ENCODE results near the gene NRG2. TPM values are rescaled to one million over a fixed set of nuclear protein-coding genes. Genes with fewer than 3 reads are reported as not detected.

Gene NRG2
- total RNA-seq, 1 experiment from 2014 or later: not detected

GRCh38 chr5:139961435-139962157 is 81.5 kb downstream of the NRG2 start:
- Histone ChIP-seq H3K27ac (ENCODE audit: low read length) (no peak overlapping the region), H3K4me1 (ENCODE audit: low read length) (no peaks in the 10 kb centered on the region), H3K9ac (ENCODE audit: low read length) (no peak overlapping the region), H3K9me3 (ENCODE audit: low read length) (no peaks in the 10 kb centered on the region), H3K9me2 (replicated peaks; ENCODE audit: insufficient read depth, low read length) (no peaks in the 10 kb centered on the region), H3K36me3 (ENCODE audit: insufficient read depth, low read length) (no peaks in the 10 kb centered on the region), H3K4me3 (ENCODE audit: low read length) (no peak overlapping the region), H2AFZ (ENCODE audit: low read length) (no peak overlapping the region), H3K79me2 (ENCODE audit: low read length) (no peaks in the 10 kb centered on the region), H3K27me3 (ENCODE audit: low read length) (no peaks in the 10 kb centered on the region), H4K20me1 (ENCODE audit: insufficient read depth, low read depth, low read length) (no peaks in the 10 kb centered on the region), H3K4me2 (ENCODE audit: low read depth, low read length, poor library complexity, severe bottlenecking) (no peak overlapping the region)
- no peak for DNase-seq

GRCh38 chr5:139960723-139961383 is 82.2 kb downstream of the NRG2 start:
- Histone ChIP-seq H3K4me1 (ENCODE audit: low read length) (no peaks in the 10 kb centered on the region), H3K4me2 (ENCODE audit: low read depth, low read length, poor library complexity, severe bottlenecking) (no peak overlapping the region), H3K27me3 (ENCODE audit: low read length) (no peaks in the 10 kb centered on the region), H3K27ac (ENCODE audit: low read length) (no peak overlapping the region), H4K20me1 (ENCODE audit: insufficient read depth, low read depth, low read length) (no peaks in the 10 kb centered on the region), H2AFZ (ENCODE audit: low read length) (no peak overlapping the region), H3K9me2 (replicated peaks; ENCODE audit: insufficient read depth, low read length) (no peaks in the 10 kb centered on the region), H3K79me2 (ENCODE audit: low read length) (no peaks in the 10 kb centered on the region), H3K9me3 (ENCODE audit: low read length) (no peaks in the 10 kb centered on the region), H3K36me3 (ENCODE audit: insufficient read depth, low read length) (no peaks in the 10 kb centered on the region), H3K4me3 (ENCODE audit: low read length) (no peak overlapping the region), H3K9ac (ENCODE audit: low read length) (no peak overlapping the region)
- no peak for DNase-seq

- H3K27ac ChIP-seq (ENCODE audit: low read length): no peak overlapping the region
- DNase-seq: no peak
- no peaks in the 10 kb centered on the region for H4K20me1 ChIP-seq (ENCODE audit: insufficient read depth, low read depth, low read length)
- no peak overlapping the region for H3K4me3 ChIP-seq (ENCODE audit: low read length)
- no peaks in the 10 kb centered on the region for H3K79me2 ChIP-seq (ENCODE audit: low read length)
- H3K9ac ChIP-seq (ENCODE audit: low read length): no peak overlapping the region
- H3K9me3 ChIP-seq (ENCODE audit: low read length): no peaks in the 10 kb centered on the region
- no peak overlapping the region for H2AFZ ChIP-seq (ENCODE audit: low read length)
- H3K9me2 ChIP-seq (replicated peaks; ENCODE audit: insufficient read depth, low read length): no peaks in the 10 kb centered on the region
- no peaks in the 10 kb centered on the region for H3K36me3 ChIP-seq (ENCODE audit: insufficient read depth, low read length)
- no peaks in the 10 kb centered on the region for H3K27me3 ChIP-seq (ENCODE audit: low read length)
- H3K4me1 ChIP-seq (ENCODE audit: low read length): no peaks in the 10 kb centered on the region
- no peak overlapping the region for H3K4me2 ChIP-seq (ENCODE audit: low read depth, low read length, poor library complexity, severe bottlenecking)
Observed at GRCh38 chr5:139958432-139959148, 84.5 kb downstream of the NRG2 start.

- no peaks in the 10 kb centered on the region for H3K4me1 ChIP-seq (ENCODE audit: low read length)
- H3K9ac ChIP-seq (ENCODE audit: low read length): no peak overlapping the region
- H4K20me1 ChIP-seq (ENCODE audit: insufficient read depth, low read depth, low read length): no peaks in the 10 kb centered on the region
- H3K4me2 ChIP-seq (ENCODE audit: low read depth, low read length, poor library complexity, severe bottlenecking): no peak overlapping the region
- H3K27ac ChIP-seq (ENCODE audit: low read length): no peak overlapping the region
- no peaks in the 10 kb centered on the region for H3K36me3 ChIP-seq (ENCODE audit: insufficient read depth, low read length)
- H3K4me3 ChIP-seq (ENCODE audit: low read length): no peak overlapping the region
- DNase-seq: no peak
- no peaks in the 10 kb centered on the region for H3K9me2 ChIP-seq (replicated peaks; ENCODE audit: insufficient read depth, low read length)
- H3K79me2 ChIP-seq (ENCODE audit: low read length): no peaks in the 10 kb centered on the region
- H3K27me3 ChIP-seq (ENCODE audit: low read length): no peaks in the 10 kb centered on the region
- H3K9me3 ChIP-seq (ENCODE audit: low read length): no peaks in the 10 kb centered on the region
- no peak overlapping the region for H2AFZ ChIP-seq (ENCODE audit: low read length)
Observed at GRCh38 chr5:139956342-139956741, 86.8 kb downstream of the NRG2 start.

GRCh38 chr5:139955616-139956273 is 87.4 kb downstream of the NRG2 start:
- H3K9me2 ChIP-seq (replicated peaks; ENCODE audit: insufficient read depth, low read length): no peaks in the 10 kb centered on the region
- no peak overlapping the region for H3K9ac ChIP-seq (ENCODE audit: low read length)
- H3K27ac ChIP-seq (ENCODE audit: low read length): no peak overlapping the region
- H2AFZ ChIP-seq (ENCODE audit: low read length): no peak overlapping the region
- no peak overlapping the region for H3K4me2 ChIP-seq (ENCODE audit: low read depth, low read length, poor library complexity, severe bottlenecking)
- no peak overlapping the region for H3K4me3 ChIP-seq (ENCODE audit: low read length)
- no peaks in the 10 kb centered on the region for H3K36me3 ChIP-seq (ENCODE audit: insufficient read depth, low read length)
- no peaks in the 10 kb centered on the region for H3K27me3 ChIP-seq (ENCODE audit: low read length)
- no peak for DNase-seq
- H3K9me3 ChIP-seq (ENCODE audit: low read length): no peaks in the 10 kb centered on the region
- no peaks in the 10 kb centered on the region for H4K20me1 ChIP-seq (ENCODE audit: insufficient read depth, low read depth, low read length)
- no peaks in the 10 kb centered on the region for H3K4me1 ChIP-seq (ENCODE audit: low read length)
- H3K79me2 ChIP-seq (ENCODE audit: low read length): no peaks in the 10 kb centered on the region

- Histone ChIP-seq H4K20me1 (ENCODE audit: insufficient read depth, low read depth, low read length) (no peaks in the 10 kb centered on the region), H3K9ac (ENCODE audit: low read length) (no peak overlapping the region), H2AFZ (ENCODE audit: low read length) (no peak overlapping the region), H3K27me3 (ENCODE audit: low read length) (no peaks in the 10 kb centered on the region), H3K4me1 (ENCODE audit: low read length) (no peaks in the 10 kb centered on the region), H3K4me3 (ENCODE audit: low read length) (no peak overlapping the region), H3K4me2 (ENCODE audit: low read depth, low read length, poor library complexity, severe bottlenecking) (no peak overlapping the region), H3K9me2 (replicated peaks; ENCODE audit: insufficient read depth, low read length) (no peaks in the 10 kb centered on the region), H3K9me3 (ENCODE audit: low read length) (no peaks in the 10 kb centered on the region), H3K36me3 (ENCODE audit: insufficient read depth, low read length) (no peaks in the 10 kb centered on the region), H3K27ac (ENCODE audit: low read length) (no peak overlapping the region), H3K79me2 (ENCODE audit: low read length) (no peaks in the 10 kb centered on the region)
- no peak for DNase-seq
Observed at GRCh38 chr5:139955053-139955605, 88.0 kb downstream of the NRG2 start.

- H3K36me3 ChIP-seq (ENCODE audit: insufficient read depth, low read length): no peaks in the 10 kb centered on the region
- no peaks in the 10 kb centered on the region for H3K9me2 ChIP-seq (replicated peaks; ENCODE audit: insufficient read depth, low read length)
- no peaks in the 10 kb centered on the region for H3K9me3 ChIP-seq (ENCODE audit: low read length)
- no peaks in the 10 kb centered on the region for H3K4me1 ChIP-seq (ENCODE audit: low read length)
- H3K9ac ChIP-seq (ENCODE audit: low read length): no peak overlapping the region
- no peak overlapping the region for H3K27ac ChIP-seq (ENCODE audit: low read length)
- no peak overlapping the region for H3K4me3 ChIP-seq (ENCODE audit: low read length)
- H4K20me1 ChIP-seq (ENCODE audit: insufficient read depth, low read depth, low read length): no peaks in the 10 kb centered on the region
- H3K79me2 ChIP-seq (ENCODE audit: low read length): no peaks in the 10 kb centered on the region
- no peak for DNase-seq
- H3K27me3 ChIP-seq (ENCODE audit: low read length): no peaks in the 10 kb centered on the region
- no peak overlapping the region for H3K4me2 ChIP-seq (ENCODE audit: low read depth, low read length, poor library complexity, severe bottlenecking)
- no peak overlapping the region for H2AFZ ChIP-seq (ENCODE audit: low read length)
Observed at GRCh38 chr5:139954462-139954861, 88.6 kb downstream of the NRG2 start.

GRCh38 chr5:139954022-139954421 is 89.1 kb downstream of the NRG2 start:
- no peaks in the 10 kb centered on the region for H3K27me3 ChIP-seq (ENCODE audit: low read length)
- no peaks in the 10 kb centered on the region for H4K20me1 ChIP-seq (ENCODE audit: insufficient read depth, low read depth, low read length)
- H2AFZ ChIP-seq (ENCODE audit: low read length): no peak overlapping the region
- H3K79me2 ChIP-seq (ENCODE audit: low read length): no peaks in the 10 kb centered on the region
- no peaks in the 10 kb centered on the region for H3K4me1 ChIP-seq (ENCODE audit: low read length)
- H3K9me3 ChIP-seq (ENCODE audit: low read length): no peaks in the 10 kb centered on the region
- no peak for DNase-seq
- no peaks in the 10 kb centered on the region for H3K36me3 ChIP-seq (ENCODE audit: insufficient read depth, low read length)
- no peak overlapping the region for H3K27ac ChIP-seq (ENCODE audit: low read length)
- no peak overlapping the region for H3K4me3 ChIP-seq (ENCODE audit: low read length)
- no peak overlapping the region for H3K4me2 ChIP-seq (ENCODE audit: low read depth, low read length, poor library complexity, severe bottlenecking)
- H3K9ac ChIP-seq (ENCODE audit: low read length): no peak overlapping the region
- H3K9me2 ChIP-seq (replicated peaks; ENCODE audit: insufficient read depth, low read length): no peaks in the 10 kb centered on the region
